ENCODE measurements around the gene MBD3L2B.

MBD3L2B gene

DNA sequence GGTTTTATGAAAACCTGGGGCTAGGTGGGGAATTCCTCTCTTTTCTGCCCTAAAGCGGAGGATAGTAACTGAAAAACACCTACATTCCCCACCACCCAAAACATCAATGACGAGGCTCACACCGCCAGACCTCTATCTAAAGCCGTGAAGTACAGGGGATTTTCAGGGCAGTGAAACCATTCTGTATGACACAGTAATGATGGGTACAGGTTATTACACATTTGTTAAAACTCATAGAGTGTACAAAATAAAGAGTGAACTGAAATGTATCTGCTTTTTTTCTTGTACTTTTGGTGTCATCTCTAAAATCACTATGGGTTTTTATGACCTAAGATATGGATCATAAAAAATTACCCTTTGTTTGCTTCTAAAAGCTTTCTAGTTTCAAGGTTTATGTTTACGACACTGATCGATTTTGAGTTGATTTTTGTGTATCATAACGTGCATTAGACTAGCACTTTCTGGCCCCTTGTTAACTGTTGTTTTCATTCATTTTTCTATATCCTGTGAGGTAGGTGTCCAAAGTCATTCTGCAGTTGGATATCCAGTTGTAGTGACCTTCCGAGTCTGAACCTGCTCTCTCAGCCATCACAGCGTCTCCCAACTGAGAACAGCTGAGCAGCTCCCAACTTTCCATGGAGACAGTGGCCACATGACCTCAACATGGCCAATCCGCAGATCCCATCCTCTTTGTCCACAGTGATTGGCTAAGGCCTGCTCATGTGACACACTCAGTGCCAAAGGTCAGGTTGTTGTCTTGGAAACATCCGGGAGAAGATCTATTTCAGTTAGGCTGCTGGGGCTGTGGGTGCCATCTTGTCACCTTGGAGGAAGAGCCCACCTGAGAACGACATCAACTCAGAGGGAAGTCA lies 10.3 kb downstream of the MBD3L2B start:
- H3K36me3 ChIP-seq (ENCODE audit: control insufficient read depth in 1 of 2, insufficient read depth in 2 of 2, low read length in 2 of 2): no peaks in the 10 kb centered on the region
- no peak overlapping the region for H3K27ac ChIP-seq (ENCODE audit: low read length)
- no peaks in the 10 kb centered on the region for H3K27me3 ChIP-seq (ENCODE audit: low read depth, low read length)
- no peaks in the 10 kb centered on the region for H3K9me3 ChIP-seq (ENCODE audit: control insufficient read depth in 1 of 2, low read length in 2 of 2)
- no peak overlapping the region for H3K4me3 ChIP-seq (ENCODE audit: low read depth in 1 of 2, low read length in 2 of 2)
- H3K4me1 ChIP-seq (ENCODE audit: control insufficient read depth in 1 of 2, insufficient read depth in 2 of 2, low read length in 2 of 2): no peaks in the 10 kb centered on the region

DNA sequence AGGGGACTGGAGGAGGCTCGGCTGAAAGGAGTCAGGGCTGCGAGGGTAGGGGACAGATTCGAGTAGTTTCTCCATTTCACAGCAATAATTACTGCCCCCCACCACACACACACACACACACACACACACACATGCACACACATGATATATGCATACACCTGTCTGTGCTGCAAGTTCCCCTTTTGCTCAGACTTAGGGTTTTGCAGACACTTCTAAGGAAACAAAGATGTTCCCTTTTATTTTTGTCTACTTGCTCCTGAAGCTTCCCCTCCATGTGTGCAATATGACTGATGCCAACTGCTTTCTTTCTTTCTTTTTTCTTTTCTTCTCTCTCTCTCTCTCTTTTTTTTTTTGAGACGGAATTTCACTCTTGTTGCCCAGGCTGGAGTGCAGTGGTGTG lies 13.4 kb downstream of the MBD3L2B start:
- no peaks in the 10 kb centered on the region for H3K4me1 ChIP-seq (ENCODE audit: control insufficient read depth in 1 of 2, insufficient read depth in 2 of 2, low read length in 2 of 2)
- H3K36me3 ChIP-seq (ENCODE audit: control insufficient read depth in 1 of 2, insufficient read depth in 2 of 2, low read length in 2 of 2): no peaks in the 10 kb centered on the region
- no peak overlapping the region for H3K4me3 ChIP-seq (ENCODE audit: low read depth in 1 of 2, low read length in 2 of 2)
- no peaks in the 10 kb centered on the region for H3K27me3 ChIP-seq (ENCODE audit: low read depth, low read length)
- H3K9me3 ChIP-seq (ENCODE audit: control insufficient read depth in 1 of 2, low read length in 2 of 2): no peaks in the 10 kb centered on the region
- H3K27ac ChIP-seq (ENCODE audit: low read length): no peak overlapping the region

DNA sequence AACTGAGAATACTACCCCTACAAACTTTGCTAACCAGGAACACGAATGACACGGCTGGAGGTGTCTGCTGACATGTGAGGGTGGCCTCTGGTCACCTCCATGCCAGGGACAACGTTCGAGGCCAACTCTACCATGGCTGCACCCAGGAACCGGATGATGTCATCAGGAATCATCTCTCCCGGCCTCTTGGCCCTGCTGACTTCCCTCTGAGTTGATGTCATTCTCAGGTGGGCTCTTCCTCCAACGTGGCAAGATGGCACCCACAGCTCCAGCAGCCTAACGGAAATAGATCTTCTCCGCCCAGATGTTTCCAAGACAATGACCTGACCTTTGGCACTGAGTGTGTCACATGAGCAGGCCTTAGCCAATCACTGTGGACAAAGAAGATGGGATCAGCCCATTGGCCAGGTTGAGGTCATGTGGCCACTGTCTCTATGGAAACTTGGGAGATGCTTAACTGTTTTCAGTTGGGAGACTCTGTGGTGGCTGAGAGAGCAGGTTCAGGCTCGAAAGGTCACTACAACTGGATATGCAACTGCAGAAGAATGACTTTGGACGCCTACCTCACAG lies 15.0 kb downstream of the MBD3L2B start:
- no peaks in the 10 kb centered on the region for H3K9me3 ChIP-seq (ENCODE audit: control insufficient read depth in 1 of 2, low read length in 2 of 2)
- H3K27ac ChIP-seq (ENCODE audit: low read length): no peak overlapping the region
- no peak overlapping the region for H3K4me3 ChIP-seq (ENCODE audit: low read depth in 1 of 2, low read length in 2 of 2)
- no peaks in the 10 kb centered on the region for H3K36me3 ChIP-seq (ENCODE audit: control insufficient read depth in 1 of 2, insufficient read depth in 2 of 2, low read length in 2 of 2)
- H3K27me3 ChIP-seq (ENCODE audit: low read depth, low read length): no peaks in the 10 kb centered on the region
- H3K4me1 ChIP-seq (ENCODE audit: control insufficient read depth in 1 of 2, insufficient read depth in 2 of 2, low read length in 2 of 2): no peaks in the 10 kb centered on the region

DNA sequence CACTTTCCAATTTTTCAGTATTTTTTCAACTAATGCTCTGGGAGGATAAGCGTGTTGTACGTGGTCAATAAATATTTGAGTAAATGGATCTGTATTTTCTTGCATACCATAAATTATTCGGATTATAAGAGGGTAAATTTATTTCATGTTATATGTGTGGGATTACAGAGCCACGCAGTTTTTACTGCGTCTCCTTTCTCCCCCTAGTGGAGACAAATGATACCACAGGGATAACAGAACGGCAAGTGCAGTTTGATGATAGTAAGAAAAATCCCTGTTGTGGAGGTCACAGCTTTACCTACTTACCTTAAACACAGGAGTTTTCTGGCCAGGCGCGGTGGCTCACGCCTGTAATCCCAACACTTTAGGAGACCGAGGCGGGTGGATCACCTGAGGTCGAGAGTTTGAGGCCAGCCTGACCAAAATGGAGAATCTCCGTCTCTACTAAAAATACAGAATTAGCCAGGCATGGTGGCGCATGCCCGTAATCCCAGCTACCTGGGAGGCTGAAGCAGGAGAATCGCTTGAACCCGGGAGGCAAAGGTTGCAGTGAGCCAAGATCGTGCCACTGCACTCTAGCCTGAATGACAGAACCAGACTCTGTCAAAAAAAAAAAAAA lies 16.8 kb downstream of the MBD3L2B start:
- Histone ChIP-seq H3K4me3 (ENCODE audit: low read depth in 1 of 2, low read length in 2 of 2) (no peak overlapping the region), H3K27ac (ENCODE audit: low read length) (no peak overlapping the region), H3K9me3 (ENCODE audit: control insufficient read depth in 1 of 2, low read length in 2 of 2) (no peaks in the 10 kb centered on the region), H3K27me3 (ENCODE audit: low read depth, low read length) (no peaks in the 10 kb centered on the region), H3K36me3 (ENCODE audit: control insufficient read depth in 1 of 2, insufficient read depth in 2 of 2, low read length in 2 of 2) (no peaks in the 10 kb centered on the region), H3K4me1 (ENCODE audit: control insufficient read depth in 1 of 2, insufficient read depth in 2 of 2, low read length in 2 of 2) (no peaks in the 10 kb centered on the region)

DNA sequence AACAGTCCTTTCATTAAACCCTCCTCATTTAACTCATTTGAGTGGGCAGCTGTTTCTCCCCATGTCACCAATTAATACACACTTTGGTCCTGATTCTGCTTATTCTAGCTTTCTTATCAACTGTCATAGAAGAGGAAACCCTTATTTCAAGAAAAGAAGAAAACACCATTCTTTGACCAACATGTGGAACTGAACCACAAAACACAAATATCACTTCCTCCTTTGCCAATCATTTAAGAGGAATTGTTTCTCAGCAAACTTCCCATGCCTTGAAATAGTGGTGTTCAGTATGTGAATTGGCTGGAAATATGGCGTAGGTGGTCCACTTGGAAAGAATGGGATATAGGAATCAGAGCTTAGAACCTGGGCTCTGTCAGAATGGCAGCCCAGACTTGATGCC lies 20.4 kb downstream of the MBD3L2B start:
- Histone ChIP-seq H3K36me3 (ENCODE audit: control insufficient read depth in 1 of 2, insufficient read depth in 2 of 2, low read length in 2 of 2) (no peaks in the 10 kb centered on the region), H3K27ac (ENCODE audit: low read length) (no peak overlapping the region), H3K4me1 (ENCODE audit: control insufficient read depth in 1 of 2, insufficient read depth in 2 of 2, low read length in 2 of 2) (no peaks in the 10 kb centered on the region), H3K9me3 (ENCODE audit: control insufficient read depth in 1 of 2, low read length in 2 of 2) (no peaks in the 10 kb centered on the region), H3K27me3 (ENCODE audit: low read depth, low read length) (no peaks in the 10 kb centered on the region), H3K4me3 (ENCODE audit: low read depth in 1 of 2, low read length in 2 of 2) (no peak overlapping the region)

DNA sequence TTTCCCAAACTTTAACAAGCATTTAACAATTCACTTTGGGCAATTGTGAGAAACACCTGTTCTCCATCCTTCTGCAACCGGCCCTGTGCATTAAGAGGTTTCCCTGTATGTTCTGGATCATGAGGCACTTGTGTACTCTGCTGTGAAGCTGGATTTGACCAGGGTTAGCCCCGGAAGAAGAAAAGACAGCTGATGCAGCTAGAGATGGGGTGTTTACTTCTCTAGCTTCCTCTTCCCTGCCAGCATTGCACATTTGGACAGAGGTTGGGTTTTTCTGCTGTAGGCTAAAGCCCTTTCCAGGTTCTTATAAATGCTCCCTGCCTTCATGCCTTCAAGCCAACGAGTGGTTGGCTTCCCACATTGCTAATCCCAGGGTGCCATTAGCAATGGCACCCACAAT lies 20.9 kb downstream of the MBD3L2B start:
- H3K27ac ChIP-seq (ENCODE audit: low read length): no peak overlapping the region
- H3K9me3 ChIP-seq (ENCODE audit: control insufficient read depth in 1 of 2, low read length in 2 of 2): no peaks in the 10 kb centered on the region

DNA sequence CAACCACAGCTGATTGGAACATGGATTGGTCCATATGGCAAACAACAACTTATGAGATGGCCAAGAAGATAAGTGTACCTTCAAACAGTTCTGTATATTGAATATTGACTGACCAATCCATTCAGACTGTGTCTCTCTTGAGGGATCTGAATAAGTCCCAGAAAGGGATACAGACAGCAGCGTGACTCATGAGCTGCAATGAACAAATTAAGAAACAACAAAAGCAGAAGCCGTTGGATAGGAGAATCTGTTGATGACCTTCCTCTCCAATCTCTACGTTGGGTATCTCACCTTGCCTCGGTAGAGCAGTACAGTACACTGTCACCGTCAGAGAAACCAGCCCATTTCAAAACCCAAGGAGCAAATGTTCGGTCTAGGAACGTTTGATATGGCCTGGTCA lies 21.3 kb downstream of the MBD3L2B start:
- Histone ChIP-seq H3K4me1 (ENCODE audit: control insufficient read depth in 1 of 2, insufficient read depth in 2 of 2, low read length in 2 of 2) (no peaks in the 10 kb centered on the region), H3K4me3 (ENCODE audit: low read depth in 1 of 2, low read length in 2 of 2) (no peak overlapping the region), H3K27me3 (ENCODE audit: low read depth, low read length) (no peaks in the 10 kb centered on the region), H3K36me3 (ENCODE audit: control insufficient read depth in 1 of 2, insufficient read depth in 2 of 2, low read length in 2 of 2) (no peaks in the 10 kb centered on the region), H3K9me3 (ENCODE audit: control insufficient read depth in 1 of 2, low read length in 2 of 2) (no peaks in the 10 kb centered on the region), H3K27ac (ENCODE audit: low read length) (no peak overlapping the region)

More for the DNA sequence above, 20.9 kb downstream of the MBD3L2B start:
- Histone ChIP-seq H3K36me3 (ENCODE audit: control insufficient read depth in 1 of 2, insufficient read depth in 2 of 2, low read length in 2 of 2) (no peaks in the 10 kb centered on the region), H3K4me3 (ENCODE audit: low read depth in 1 of 2, low read length in 2 of 2) (no peak overlapping the region), H3K27me3 (ENCODE audit: low read depth, low read length) (no peaks in the 10 kb centered on the region), H3K4me1 (ENCODE audit: control insufficient read depth in 1 of 2, insufficient read depth in 2 of 2, low read length in 2 of 2) (no peaks in the 10 kb centered on the region)

DNA sequence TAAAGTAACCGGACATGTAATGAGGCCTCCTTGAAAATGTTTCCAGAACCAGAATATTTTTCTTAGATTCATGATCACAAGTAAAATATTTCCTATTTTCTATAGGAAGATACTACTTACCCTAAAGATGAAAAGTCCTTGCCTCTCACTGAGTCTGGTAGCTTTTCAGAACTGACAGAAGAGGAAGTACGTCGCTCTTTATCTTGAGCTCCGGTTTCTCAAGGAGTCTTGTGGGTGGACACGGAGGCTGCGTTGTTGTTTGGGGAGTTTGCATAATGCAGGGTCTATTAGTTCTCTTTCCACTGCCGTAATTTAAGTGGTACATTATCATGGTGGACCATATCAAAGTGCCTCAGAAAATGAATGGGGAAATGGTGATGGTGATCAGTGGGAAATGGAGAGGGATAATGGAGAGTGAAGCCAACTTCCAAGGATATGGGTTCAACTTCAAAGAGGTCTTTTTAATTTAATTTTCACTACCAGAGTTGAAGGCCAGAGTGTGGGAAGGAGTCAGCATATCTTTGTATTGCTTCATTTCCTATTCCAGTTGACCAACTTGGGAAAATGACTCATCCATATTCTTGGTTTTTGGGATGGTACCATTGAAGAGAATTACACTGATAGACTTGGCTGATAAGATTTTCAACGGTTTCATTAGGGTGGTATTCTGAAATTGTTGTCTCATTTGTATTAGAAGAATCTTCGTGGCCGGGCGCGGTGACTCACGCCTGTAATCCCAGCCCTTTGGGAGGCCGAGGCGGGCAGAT lies 23.4 kb downstream of the MBD3L2B start:
- Histone ChIP-seq H3K9me3 (ENCODE audit: control insufficient read depth in 1 of 2, low read length in 2 of 2) (no peaks in the 10 kb centered on the region), H3K4me3 (ENCODE audit: low read depth in 1 of 2, low read length in 2 of 2) (no peak overlapping the region), H3K36me3 (ENCODE audit: control insufficient read depth in 1 of 2, insufficient read depth in 2 of 2, low read length in 2 of 2) (no peaks in the 10 kb centered on the region), H3K27ac (ENCODE audit: low read length) (no peak overlapping the region), H3K4me1 (ENCODE audit: control insufficient read depth in 1 of 2, insufficient read depth in 2 of 2, low read length in 2 of 2) (no peaks in the 10 kb centered on the region), H3K27me3 (ENCODE audit: low read depth, low read length) (no peaks in the 10 kb centered on the region)

DNA sequence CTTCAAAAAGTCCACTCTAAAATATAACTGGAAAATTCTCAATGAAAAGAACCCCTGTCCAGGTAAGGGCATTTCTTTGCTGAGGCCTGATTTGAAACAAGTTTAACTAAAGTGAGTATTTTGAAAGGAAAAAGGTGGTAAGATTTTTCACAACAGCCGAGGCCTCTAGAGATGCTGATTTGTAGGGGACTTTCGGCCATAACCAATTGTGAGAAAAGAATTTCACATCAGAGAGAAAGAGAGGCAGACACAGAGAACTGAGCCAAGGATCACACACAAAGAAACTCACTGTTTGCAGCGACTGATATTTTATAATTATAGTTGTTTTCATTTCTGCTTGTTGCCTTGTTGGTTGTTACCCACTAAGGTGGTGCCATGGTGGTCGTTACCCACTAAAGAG lies 24.4 kb downstream of the MBD3L2B start:
- Histone ChIP-seq H3K27ac (ENCODE audit: low read length) (no peak overlapping the region), H3K36me3 (ENCODE audit: control insufficient read depth in 1 of 2, insufficient read depth in 2 of 2, low read length in 2 of 2) (no peaks in the 10 kb centered on the region), H3K4me1 (ENCODE audit: control insufficient read depth in 1 of 2, insufficient read depth in 2 of 2, low read length in 2 of 2) (no peaks in the 10 kb centered on the region), H3K4me3 (ENCODE audit: low read depth in 1 of 2, low read length in 2 of 2) (no peak overlapping the region), H3K27me3 (ENCODE audit: low read depth, low read length) (no peaks in the 10 kb centered on the region), H3K9me3 (ENCODE audit: control insufficient read depth in 1 of 2, low read length in 2 of 2) (no peaks in the 10 kb centered on the region)

DNA sequence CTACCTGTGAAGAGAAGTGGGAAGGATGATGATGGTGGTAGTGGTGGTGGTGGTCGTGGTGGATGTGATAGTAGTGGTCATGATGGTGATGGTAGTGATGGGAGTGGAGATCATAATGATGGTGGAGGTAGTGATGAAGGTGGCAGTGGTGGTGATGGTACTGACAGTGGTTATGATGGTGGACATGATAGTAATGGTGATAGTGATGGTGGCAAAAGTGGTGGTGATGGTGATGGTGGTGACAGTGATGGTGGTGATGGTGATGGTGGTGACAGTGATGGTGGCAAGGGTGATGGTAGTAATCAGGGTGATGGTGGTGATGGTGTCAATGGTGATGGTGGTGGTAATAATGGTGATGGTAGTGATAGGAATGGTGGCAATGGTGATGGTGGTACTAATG lies 26.2 kb downstream of the MBD3L2B start:
- no peaks in the 10 kb centered on the region for H3K4me1 ChIP-seq (ENCODE audit: control insufficient read depth in 1 of 2, insufficient read depth in 2 of 2, low read length in 2 of 2)

DNA sequence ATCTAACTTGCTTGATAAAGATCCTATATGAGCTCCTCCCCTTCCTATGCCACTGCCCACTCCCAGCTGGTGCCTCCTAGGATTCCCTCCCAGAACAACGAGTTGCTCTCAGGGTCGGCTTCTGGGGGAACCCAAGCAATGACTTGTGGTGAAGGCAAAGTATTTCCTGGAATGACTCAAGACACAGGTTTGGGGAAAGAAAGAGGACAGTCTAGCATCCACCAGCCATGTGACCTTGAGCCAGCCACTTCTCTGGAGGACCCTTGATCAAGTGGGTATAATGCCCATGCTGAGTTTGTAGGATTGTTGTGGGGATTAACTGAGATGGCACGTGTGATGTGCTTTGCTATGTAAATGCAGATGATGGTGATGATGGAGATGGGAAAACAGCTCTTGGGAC lies 33.0 kb downstream of the MBD3L2B start:
- Histone ChIP-seq H3K27ac (ENCODE audit: low read length) (no peak overlapping the region), H3K4me3 (ENCODE audit: low read depth in 1 of 2, low read length in 2 of 2) (no peak overlapping the region), H3K36me3 (ENCODE audit: control insufficient read depth in 1 of 2, insufficient read depth in 2 of 2, low read length in 2 of 2) (no peaks in the 10 kb centered on the region), H3K4me1 (ENCODE audit: control insufficient read depth in 1 of 2, insufficient read depth in 2 of 2, low read length in 2 of 2) (no peaks in the 10 kb centered on the region), H3K27me3 (ENCODE audit: low read depth, low read length) (no peaks in the 10 kb centered on the region), H3K9me3 (ENCODE audit: control insufficient read depth in 1 of 2, low read length in 2 of 2) (peaks cover 8 to 30% of the 10 kb centered on the region in 2 donors)

More for the DNA sequence above, 26.2 kb downstream of the MBD3L2B start:
- Histone ChIP-seq H3K9me3 (ENCODE audit: control insufficient read depth in 1 of 2, low read length in 2 of 2) (no peaks in the 10 kb centered on the region), H3K27me3 (ENCODE audit: low read depth, low read length) (no peaks in the 10 kb centered on the region), H3K4me3 (ENCODE audit: low read depth in 1 of 2, low read length in 2 of 2) (no peak overlapping the region), H3K27ac (ENCODE audit: low read length) (no peak overlapping the region), H3K36me3 (ENCODE audit: control insufficient read depth in 1 of 2, insufficient read depth in 2 of 2, low read length in 2 of 2) (no peaks in the 10 kb centered on the region)

All from muscle layer of duodenum (tissue), 2 donors.